PC-3 (cell line): Measurements from ENCODE around the gene GPR143. TPM values are rescaled to one million over a fixed set of nuclear protein-coding genes. Genes with fewer than 3 reads are reported as not detected.
A peak's percentile ranks its signal among the peaks of the same experiment; 100 is the strongest.

ENCODE experiments used
- ATAC-seq: fragments of 200-7000 bp; cut with Tn5 transposase; 2 replicates; pipeline ENCODE4 v1.9.1; 2020; ENCODE audit warnings: mild to moderate bottlenecking, moderate library complexity
- BruUV-seq: library from RNA; stranded (reverse); fragments of 400-500 nt; replicated peaks from 2 replicates; lab custom pipeline; 2021; lab: Mats Ljungman, UMichigan
- CTCF ChIA-PET: fragments of 300-600 bp; sonication (Branson Sonifier 250); formaldehyde crosslinking; loops from one replicate; lab custom pipeline; 2022; ENCODE audit warnings: antibody characterized with exemption; lab: Charles Lee
- POLR2A ChIA-PET: fragments of 300-600 bp; sonication (Branson Sonifier 250); formaldehyde crosslinking; loops from one replicate; lab custom pipeline; 2022; ENCODE audit warnings: antibody characterized with exemption; ENCODE audit not compliant: unreplicated experiment; lab: Charles Lee
- DNase-seq: peaks from one replicate; pipeline ENCODE4 v3.0.0-alpha.2; 2015
- H2AFZ ChIP-seq: fragments of 300-600 bp; sonication (generic); 2 replicates; pipeline ENCODE4 v1.6.0; 2016; ENCODE audit warnings: antibody characterized with exemption, low read length
- H3F3A ChIP-seq: fragments of 300-600 bp; sonication (generic); one replicate; pipeline ENCODE4 v1.6.0; 2017; ENCODE audit warnings: antibody characterized with exemption, low read length, control low read depth, mild to moderate bottlenecking; ENCODE audit not compliant: unreplicated experiment
- H3K27ac ChIP-seq: fragments of 300-600 bp; sonication (generic); 2 replicates; pipeline ENCODE4 v1.5.1; 2016; ENCODE audit warnings: mild to moderate bottlenecking, low read length
- H3K27me3 ChIP-seq: fragments of 300-600 bp; sonication (generic); 2 replicates; pipeline ENCODE4 v1.6.1; 2016; ENCODE audit warnings: low read length, mixed read lengths
- H3K36me3 ChIP-seq: fragments of 300-600 bp; sonication (generic); 2 replicates; pipeline ENCODE4 v1.6.1; 2016; ENCODE audit warnings: low read depth, mixed run types, low read length, mixed read lengths
- H3K4me1 ChIP-seq: fragments of 300-600 bp; sonication (generic); 2 replicates; pipeline ENCODE4 v1.5.1; 2016; ENCODE audit warnings: low read length; ENCODE audit not compliant: insufficient read depth
- H3K4me2 ChIP-seq: fragments of 300-600 bp; sonication (generic); 2 replicates; pipeline ENCODE4 v1.6.0; 2016; ENCODE audit warnings: low read length
- H3K4me3 ChIP-seq: fragments of 300-600 bp; sonication (generic); 2 replicates; pipeline ENCODE4 v1.5.1; 2016; ENCODE audit warnings: mild to moderate bottlenecking, low read length, mixed read lengths
- H3K79me2 ChIP-seq: fragments of 300-600 bp; sonication (generic); 2 replicates; pipeline ENCODE4 v1.6.1; 2017; ENCODE audit warnings: low read length, mixed read lengths
- H3K9ac ChIP-seq: fragments of 300-600 bp; sonication (generic); 2 replicates; pipeline ENCODE4 v1.6.0; 2016; ENCODE audit warnings: mild to moderate bottlenecking, low read length
- H3K9me2 ChIP-seq: fragments of 300-600 bp; sonication (generic); replicated peaks from 2 replicates; pipeline ENCODE4 v1.6.1; 2016; ENCODE audit warnings: mixed run types, low read length, mixed read lengths
- H3K9me3 ChIP-seq: fragments of 300-600 bp; sonication (generic); 2 replicates; pipeline ENCODE4 v1.6.1; 2016; ENCODE audit warnings: low read length, mixed read lengths
- H4K20me1 ChIP-seq: fragments of 300-600 bp; sonication (generic); 2 replicates; pipeline ENCODE4 v1.6.1; 2016; ENCODE audit warnings: low read length, mixed read lengths
- CTCF ChIP-seq: fragments of 300-600 bp; sonication (generic); conservative IDR thresholded peaks from 2 replicates; pipeline ENCODE4 v1.5.1; 2017; ENCODE audit warnings: antibody characterized with exemption, low read depth, mild to moderate bottlenecking, low read length
- EZH2 ChIP-seq: fragments of 300-600 bp; sonication (generic); IDR thresholded peaks from one replicate; pipeline ENCODE4 v1.6.1; 2017; ENCODE audit warnings: antibody characterized with exemption, mild to moderate bottlenecking, low read length; ENCODE audit not compliant: unreplicated experiment
- EZH2phosphoT487 ChIP-seq: fragments of 300-600 bp; sonication (generic); IDR thresholded peaks from 2 replicates; pipeline ENCODE4 v1.6.1; 2018; ENCODE audit warnings: mild to moderate bottlenecking, antibody characterized with exemption, low read length, borderline replicate concordance
- intact Hi-C: fragments of 100-400 bp; cut with micrococcal nuclease; formaldehyde crosslinking; loops from 2 replicates; pipeline ENCODE4 v1.9.0; 2023
- total RNA-seq: library from RNA; depleted of rRNA; stranded (reverse); fragments of >200 nt; gene quantifications from 2 replicates; pipeline ENCODE4 v1.2.3, GENCODE V29; 2014

GPR143 gene
- total RNA-seq, 1 experiment from 2014 or later = 0.47 TPM

DNA sequence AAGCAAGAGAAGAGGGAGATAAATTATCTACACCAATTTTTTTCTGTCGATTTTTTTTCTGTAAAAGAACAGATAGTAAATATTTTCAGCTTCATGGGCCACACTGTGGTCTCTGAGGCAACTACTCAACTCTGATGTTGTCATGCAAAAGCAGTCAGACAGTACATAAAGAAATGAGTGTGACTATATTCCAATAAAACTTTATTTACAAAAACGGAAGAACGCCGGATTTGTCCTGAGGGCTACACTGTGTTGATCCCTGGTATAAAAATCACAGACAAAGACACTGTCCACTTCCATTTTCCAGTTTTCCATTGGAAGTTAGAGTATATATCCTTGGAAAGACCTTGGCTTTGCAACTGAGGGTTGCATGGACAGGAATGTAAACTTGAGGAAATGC lies 18.0 kb downstream of the GPR143 start:
- Histone ChIP-seq H3K4me2 (no peak overlapping the region), H3K9ac (no peak overlapping the region), H2AFZ (no peak overlapping the region), H3K27me3 (no peaks in the 10 kb centered on the region), H3K36me3 (no peaks in the 10 kb centered on the region), H3K27ac (no peak overlapping the region), H3K4me1 (peaks cover 8% of the 10 kb centered on the region; the same call in 1 of the 2 replicates), H3F3A (no peaks in the 10 kb centered on the region), H3K4me3 (no peak overlapping the region), H3K9me2 (no peaks in the 10 kb centered on the region), H4K20me1 (no peaks in the 10 kb centered on the region), H3K79me2 (no peaks in the 10 kb centered on the region), H3K9me3 (no peaks in the 10 kb centered on the region)
- no TSS peak for BruUV-seq
- intact Hi-C loops = no loop called here
- ChIA-PET POLR2A (no interaction called here), CTCF (no interaction called here)
- ATAC-seq (no peak), DNase-seq (no peak)
- TF ChIP-seq EZH2 (no peak), EZH2phosphoT487 (no peak), CTCF (no peak)

GRCh38 chrX:9746148-9746888 lies 19.3 kb downstream of the GPR143 start:
- H3K4me1 ChIP-seq = peaks cover 8% of the 10 kb centered on the region; the same call in 1 of the 2 replicates
- DNase-seq (peak; percentile 4), ATAC-seq (peak; percentile 35; the same call in 1 of the 2 replicates)
- ChIA-PET POLR2A (no interaction called here), CTCF (no interaction called here)
- no peaks in the 10 kb centered on the region for H3F3A ChIP-seq
- no peak overlapping the region for H2AFZ ChIP-seq
- no peaks in the 10 kb centered on the region for H3K36me3 ChIP-seq
- no peak for TF ChIP-seq CTCF
- no peak for TF ChIP-seq EZH2phosphoT487
- TF ChIP-seq EZH2 = no peak
- no peak overlapping the region for H3K9ac ChIP-seq
- H3K4me3 ChIP-seq = no peak overlapping the region
- BruUV-seq = no TSS peak
- no peaks in the 10 kb centered on the region for H3K79me2 ChIP-seq
- H3K27ac ChIP-seq = no peak overlapping the region
- no peaks in the 10 kb centered on the region for H4K20me1 ChIP-seq
- no peaks in the 10 kb centered on the region for H3K9me2 ChIP-seq
- H3K4me2 ChIP-seq = no peak overlapping the region
- intact Hi-C loops = no loop called here
- H3K27me3 ChIP-seq = no peaks in the 10 kb centered on the region
- H3K9me3 ChIP-seq = no peaks in the 10 kb centered on the region
